WTC11 (cell line): ENCODE results near the gene CPNE4. TPM values are rescaled to one million over a fixed set of nuclear protein-coding genes. Genes with fewer than 3 reads are reported as not detected.

ENCODE experiments used
- ATF2 ChIP-seq: sonication (generic); formaldehyde crosslinking; IDR thresholded peaks from 2 replicates; pipeline ENCODE4 v1.8.1; 2022; ENCODE audit warnings: low read depth, missing genetic modification reagents, borderline replicate concordance
- ETV6 ChIP-seq: sonication (generic); formaldehyde crosslinking; IDR thresholded peaks from 2 replicates; pipeline ENCODE4 v1.8.1; 2022; ENCODE audit warnings: mild to moderate bottlenecking, missing genetic modification reagents
- IRF1 ChIP-seq: sonication (generic); formaldehyde crosslinking; IDR thresholded peaks from 2 replicates; pipeline ENCODE4 v1.8.0; 2023; ENCODE audit warnings: missing genetic modification reagents
- MXD4 ChIP-seq: fragments of 250-450 bp; sonication (Bioruptor Pico); IDR thresholded peaks from 2 replicates; pipeline ENCODE4 v1.8.0; 2021; ENCODE audit warnings: mild to moderate bottlenecking, moderate library complexity, borderline replicate concordance
- ZBTB21 ChIP-seq: sonication (generic); formaldehyde crosslinking; IDR thresholded peaks from 2 replicates; pipeline ENCODE4 v1.8.1; 2023; ENCODE audit warnings: mild to moderate bottlenecking, missing genetic modification reagents, borderline replicate concordance
- ZNF121 ChIP-seq: sonication (generic); formaldehyde crosslinking; IDR thresholded peaks from 2 replicates; pipeline ENCODE4 v1.8.0; 2023; ENCODE audit warnings: missing genetic modification reagents
- ZNF232 ChIP-seq: sonication (generic); formaldehyde crosslinking; IDR thresholded peaks from 2 replicates; pipeline ENCODE4 v1.8.0; 2022; ENCODE audit warnings: mild to moderate bottlenecking, missing genetic modification reagents
- ZNF671 ChIP-seq: fragments of 250-450 bp; sonication (Bioruptor Pico); IDR thresholded peaks from 2 replicates; pipeline ENCODE4 v1.8.0; 2021; ENCODE audit warnings: mild to moderate bottlenecking
- total RNA-seq: library from RNA; stranded (reverse); gene quantifications from 3 replicates; pipeline ENCODE4 v1.2.3, GENCODE V29; 2021
- TF ChIP-seq, protein P1 (sequence below): sonication (generic); formaldehyde crosslinking; IDR thresholded peaks from 2 replicates; pipeline ENCODE4 v1.8.0; 2023; ENCODE audit warnings: mild to moderate bottlenecking, missing genetic modification reagents
- TF ChIP-seq, protein P2 (sequence below): sonication (generic); formaldehyde crosslinking; IDR thresholded peaks from 2 replicates; pipeline ENCODE4 v1.8.1; 2022; ENCODE audit warnings: missing genetic modification reagents, borderline replicate concordance
- TF ChIP-seq, protein P3 (sequence below): sonication (generic); formaldehyde crosslinking; IDR thresholded peaks from 2 replicates; pipeline ENCODE4 v1.8.0; 2022; ENCODE audit warnings: mild to moderate bottlenecking, missing genetic modification reagents
- TF ChIP-seq, protein P4 (sequence below): fragments of 250-450 bp; sonication (Bioruptor Pico); IDR thresholded peaks from 2 replicates; pipeline ENCODE4 v2.1.2; 2022; ENCODE audit warnings: mild to moderate bottlenecking, moderate library complexity
- TF ChIP-seq, protein P5 (sequence below): sonication (generic); formaldehyde crosslinking; IDR thresholded peaks from 2 replicates; pipeline ENCODE4 v1.8.0; 2023; ENCODE audit warnings: missing genetic modification reagents, mild to moderate bottlenecking, borderline replicate concordance
- TF ChIP-seq, protein P6 (sequence below): sonication (generic); formaldehyde crosslinking; IDR thresholded peaks from 2 replicates; pipeline ENCODE4 v1.8.0; 2022; ENCODE audit warnings: mild to moderate bottlenecking, missing genetic modification reagents

CPNE4 gene
- total RNA-seq, 1 experiment from 2014 or later, result 2.4 TPM

DNA sequence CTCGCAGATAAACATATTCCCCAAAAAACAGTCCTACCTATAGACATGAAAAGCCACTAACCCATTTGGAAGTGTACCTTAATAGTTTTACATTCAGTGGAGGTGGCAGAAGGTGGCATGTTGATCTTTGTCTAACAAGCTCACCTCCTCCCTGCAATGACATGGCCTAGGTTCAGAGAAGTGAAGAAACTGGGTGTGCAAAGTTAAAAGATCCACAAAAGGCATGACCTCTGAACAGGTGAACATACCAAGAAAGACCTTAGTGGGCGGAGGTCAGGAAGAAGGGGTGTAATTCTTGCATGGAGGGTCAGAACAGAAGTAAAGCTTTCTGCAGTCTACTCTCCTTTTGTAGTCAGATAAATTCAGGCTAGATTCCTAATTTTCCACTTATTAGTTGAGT is 532.9 kb downstream of the CPNE4 start (continued):
- TF ChIP-seq, protein P1, sequence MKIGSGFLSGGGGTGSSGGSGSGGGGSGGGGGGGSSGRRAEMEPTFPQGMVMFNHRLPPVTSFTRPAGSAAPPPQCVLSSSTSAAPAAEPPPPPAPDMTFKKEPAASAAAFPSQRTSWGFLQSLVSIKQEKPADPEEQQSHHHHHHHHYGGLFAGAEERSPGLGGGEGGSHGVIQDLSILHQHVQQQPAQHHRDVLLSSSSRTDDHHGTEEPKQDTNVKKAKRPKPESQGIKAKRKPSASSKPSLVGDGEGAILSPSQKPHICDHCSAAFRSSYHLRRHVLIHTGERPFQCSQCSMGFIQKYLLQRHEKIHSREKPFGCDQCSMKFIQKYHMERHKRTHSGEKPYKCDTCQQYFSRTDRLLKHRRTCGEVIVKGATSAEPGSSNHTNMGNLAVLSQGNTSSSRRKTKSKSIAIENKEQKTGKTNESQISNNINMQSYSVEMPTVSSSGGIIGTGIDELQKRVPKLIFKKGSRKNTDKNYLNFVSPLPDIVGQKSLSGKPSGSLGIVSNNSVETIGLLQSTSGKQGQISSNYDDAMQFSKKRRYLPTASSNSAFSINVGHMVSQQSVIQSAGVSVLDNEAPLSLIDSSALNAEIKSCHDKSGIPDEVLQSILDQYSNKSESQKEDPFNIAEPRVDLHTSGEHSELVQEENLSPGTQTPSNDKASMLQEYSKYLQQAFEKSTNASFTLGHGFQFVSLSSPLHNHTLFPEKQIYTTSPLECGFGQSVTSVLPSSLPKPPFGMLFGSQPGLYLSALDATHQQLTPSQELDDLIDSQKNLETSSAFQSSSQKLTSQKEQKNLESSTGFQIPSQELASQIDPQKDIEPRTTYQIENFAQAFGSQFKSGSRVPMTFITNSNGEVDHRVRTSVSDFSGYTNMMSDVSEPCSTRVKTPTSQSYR (CRISPR knock-in tag), result no peak
- TF ChIP-seq ZNF121 (CRISPR knock-in tag), result no peak
- TF ChIP-seq ETV6 (CRISPR knock-in tag), result no peak
- TF ChIP-seq ZNF671 (CRISPR knock-in tag), result no peak
- TF ChIP-seq, protein P2, sequence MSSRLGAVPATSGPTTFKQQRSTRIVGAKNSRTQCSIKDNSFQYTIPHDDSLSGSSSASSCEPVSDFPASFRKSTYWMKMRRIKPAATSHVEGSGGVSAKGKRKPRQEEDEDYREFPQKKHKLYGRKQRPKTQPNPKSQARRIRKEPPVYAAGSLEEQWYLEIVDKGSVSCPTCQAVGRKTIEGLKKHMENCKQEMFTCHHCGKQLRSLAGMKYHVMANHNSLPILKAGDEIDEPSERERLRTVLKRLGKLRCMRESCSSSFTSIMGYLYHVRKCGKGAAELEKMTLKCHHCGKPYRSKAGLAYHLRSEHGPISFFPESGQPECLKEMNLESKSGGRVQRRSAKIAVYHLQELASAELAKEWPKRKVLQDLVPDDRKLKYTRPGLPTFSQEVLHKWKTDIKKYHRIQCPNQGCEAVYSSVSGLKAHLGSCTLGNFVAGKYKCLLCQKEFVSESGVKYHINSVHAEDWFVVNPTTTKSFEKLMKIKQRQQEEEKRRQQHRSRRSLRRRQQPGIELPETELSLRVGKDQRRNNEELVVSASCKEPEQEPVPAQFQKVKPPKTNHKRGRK (CRISPR knock-in tag), result no peak
- TF ChIP-seq, protein P3, sequence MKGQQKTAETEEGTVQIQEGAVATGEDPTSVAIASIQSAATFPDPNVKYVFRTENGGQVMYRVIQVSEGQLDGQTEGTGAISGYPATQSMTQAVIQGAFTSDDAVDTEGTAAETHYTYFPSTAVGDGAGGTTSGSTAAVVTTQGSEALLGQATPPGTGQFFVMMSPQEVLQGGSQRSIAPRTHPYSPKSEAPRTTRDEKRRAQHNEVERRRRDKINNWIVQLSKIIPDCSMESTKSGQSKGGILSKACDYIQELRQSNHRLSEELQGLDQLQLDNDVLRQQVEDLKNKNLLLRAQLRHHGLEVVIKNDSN (CRISPR knock-in tag), result no peak
- no peak for TF ChIP-seq ATF2 (CRISPR knock-in tag)
- TF ChIP-seq IRF1, result no peak
- TF ChIP-seq, protein P4, sequence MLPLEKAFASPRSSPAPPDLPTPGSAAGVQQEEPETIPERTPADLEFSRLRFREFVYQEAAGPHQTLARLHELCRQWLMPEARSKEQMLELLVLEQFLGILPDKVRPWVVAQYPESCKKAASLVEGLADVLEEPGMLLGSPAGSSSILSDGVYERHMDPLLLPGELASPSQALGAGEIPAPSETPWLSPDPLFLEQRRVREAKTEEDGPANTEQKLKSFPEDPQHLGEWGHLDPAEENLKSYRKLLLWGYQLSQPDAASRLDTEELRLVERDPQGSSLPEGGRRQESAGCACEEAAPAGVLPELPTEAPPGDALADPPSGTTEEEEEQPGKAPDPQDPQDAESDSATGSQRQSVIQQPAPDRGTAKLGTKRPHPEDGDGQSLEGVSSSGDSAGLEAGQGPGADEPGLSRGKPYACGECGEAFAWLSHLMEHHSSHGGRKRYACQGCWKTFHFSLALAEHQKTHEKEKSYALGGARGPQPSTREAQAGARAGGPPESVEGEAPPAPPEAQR (CRISPR knock-in tag), result no peak
- TF ChIP-seq ZBTB21 (CRISPR knock-in tag), result no peak
- no peak for TF ChIP-seq MXD4 (CRISPR knock-in tag)
- TF ChIP-seq, protein P5, sequence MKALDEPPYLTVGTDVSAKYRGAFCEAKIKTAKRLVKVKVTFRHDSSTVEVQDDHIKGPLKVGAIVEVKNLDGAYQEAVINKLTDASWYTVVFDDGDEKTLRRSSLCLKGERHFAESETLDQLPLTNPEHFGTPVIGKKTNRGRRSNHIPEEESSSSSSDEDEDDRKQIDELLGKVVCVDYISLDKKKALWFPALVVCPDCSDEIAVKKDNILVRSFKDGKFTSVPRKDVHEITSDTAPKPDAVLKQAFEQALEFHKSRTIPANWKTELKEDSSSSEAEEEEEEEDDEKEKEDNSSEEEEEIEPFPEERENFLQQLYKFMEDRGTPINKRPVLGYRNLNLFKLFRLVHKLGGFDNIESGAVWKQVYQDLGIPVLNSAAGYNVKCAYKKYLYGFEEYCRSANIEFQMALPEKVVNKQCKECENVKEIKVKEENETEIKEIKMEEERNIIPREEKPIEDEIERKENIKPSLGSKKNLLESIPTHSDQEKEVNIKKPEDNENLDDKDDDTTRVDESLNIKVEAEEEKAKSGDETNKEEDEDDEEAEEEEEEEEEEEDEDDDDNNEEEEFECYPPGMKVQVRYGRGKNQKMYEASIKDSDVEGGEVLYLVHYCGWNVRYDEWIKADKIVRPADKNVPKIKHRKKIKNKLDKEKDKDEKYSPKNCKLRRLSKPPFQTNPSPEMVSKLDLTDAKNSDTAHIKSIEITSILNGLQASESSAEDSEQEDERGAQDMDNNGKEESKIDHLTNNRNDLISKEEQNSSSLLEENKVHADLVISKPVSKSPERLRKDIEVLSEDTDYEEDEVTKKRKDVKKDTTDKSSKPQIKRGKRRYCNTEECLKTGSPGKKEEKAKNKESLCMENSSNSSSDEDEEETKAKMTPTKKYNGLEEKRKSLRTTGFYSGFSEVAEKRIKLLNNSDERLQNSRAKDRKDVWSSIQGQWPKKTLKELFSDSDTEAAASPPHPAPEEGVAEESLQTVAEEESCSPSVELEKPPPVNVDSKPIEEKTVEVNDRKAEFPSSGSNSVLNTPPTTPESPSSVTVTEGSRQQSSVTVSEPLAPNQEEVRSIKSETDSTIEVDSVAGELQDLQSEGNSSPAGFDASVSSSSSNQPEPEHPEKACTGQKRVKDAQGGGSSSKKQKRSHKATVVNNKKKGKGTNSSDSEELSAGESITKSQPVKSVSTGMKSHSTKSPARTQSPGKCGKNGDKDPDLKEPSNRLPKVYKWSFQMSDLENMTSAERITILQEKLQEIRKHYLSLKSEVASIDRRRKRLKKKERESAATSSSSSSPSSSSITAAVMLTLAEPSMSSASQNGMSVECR (CRISPR knock-in tag), result no peak
- no peak for TF ChIP-seq ZNF232 (CRISPR knock-in tag)
- TF ChIP-seq, protein P6, sequence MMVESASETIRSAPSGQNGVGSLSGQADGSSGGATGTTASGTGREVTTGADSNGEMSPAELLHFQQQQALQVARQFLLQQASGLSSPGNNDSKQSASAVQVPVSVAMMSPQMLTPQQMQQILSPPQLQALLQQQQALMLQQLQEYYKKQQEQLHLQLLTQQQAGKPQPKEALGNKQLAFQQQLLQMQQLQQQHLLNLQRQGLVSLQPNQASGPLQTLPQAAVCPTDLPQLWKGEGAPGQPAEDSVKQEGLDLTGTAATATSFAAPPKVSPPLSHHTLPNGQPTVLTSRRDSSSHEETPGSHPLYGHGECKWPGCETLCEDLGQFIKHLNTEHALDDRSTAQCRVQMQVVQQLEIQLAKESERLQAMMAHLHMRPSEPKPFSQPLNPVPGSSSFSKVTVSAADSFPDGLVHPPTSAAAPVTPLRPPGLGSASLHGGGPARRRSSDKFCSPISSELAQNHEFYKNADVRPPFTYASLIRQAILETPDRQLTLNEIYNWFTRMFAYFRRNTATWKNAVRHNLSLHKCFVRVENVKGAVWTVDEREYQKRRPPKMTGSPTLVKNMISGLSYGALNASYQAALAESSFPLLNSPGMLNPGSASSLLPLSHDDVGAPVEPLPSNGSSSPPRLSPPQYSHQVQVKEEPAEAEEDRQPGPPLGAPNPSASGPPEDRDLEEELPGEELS (CRISPR knock-in tag), result no peak
